GM19328 (cell line): ENCODE results near the gene MSRB1.
"Not testable (repeated sequence)": the region's sequence is repeated elsewhere in the genome, so short reads cannot be mapped to it uniquely, and the experiment has no call there.

Experiments
- ATAC-seq: cut with Tn5 transposase; IDR thresholded peaks from one replicate; pipeline ENCODE4 v1.9.1; 2021; ENCODE audit warnings: mild to moderate bottlenecking, moderate library complexity; ENCODE audit not compliant: unreplicated experiment

MSRB1 gene

DNA sequence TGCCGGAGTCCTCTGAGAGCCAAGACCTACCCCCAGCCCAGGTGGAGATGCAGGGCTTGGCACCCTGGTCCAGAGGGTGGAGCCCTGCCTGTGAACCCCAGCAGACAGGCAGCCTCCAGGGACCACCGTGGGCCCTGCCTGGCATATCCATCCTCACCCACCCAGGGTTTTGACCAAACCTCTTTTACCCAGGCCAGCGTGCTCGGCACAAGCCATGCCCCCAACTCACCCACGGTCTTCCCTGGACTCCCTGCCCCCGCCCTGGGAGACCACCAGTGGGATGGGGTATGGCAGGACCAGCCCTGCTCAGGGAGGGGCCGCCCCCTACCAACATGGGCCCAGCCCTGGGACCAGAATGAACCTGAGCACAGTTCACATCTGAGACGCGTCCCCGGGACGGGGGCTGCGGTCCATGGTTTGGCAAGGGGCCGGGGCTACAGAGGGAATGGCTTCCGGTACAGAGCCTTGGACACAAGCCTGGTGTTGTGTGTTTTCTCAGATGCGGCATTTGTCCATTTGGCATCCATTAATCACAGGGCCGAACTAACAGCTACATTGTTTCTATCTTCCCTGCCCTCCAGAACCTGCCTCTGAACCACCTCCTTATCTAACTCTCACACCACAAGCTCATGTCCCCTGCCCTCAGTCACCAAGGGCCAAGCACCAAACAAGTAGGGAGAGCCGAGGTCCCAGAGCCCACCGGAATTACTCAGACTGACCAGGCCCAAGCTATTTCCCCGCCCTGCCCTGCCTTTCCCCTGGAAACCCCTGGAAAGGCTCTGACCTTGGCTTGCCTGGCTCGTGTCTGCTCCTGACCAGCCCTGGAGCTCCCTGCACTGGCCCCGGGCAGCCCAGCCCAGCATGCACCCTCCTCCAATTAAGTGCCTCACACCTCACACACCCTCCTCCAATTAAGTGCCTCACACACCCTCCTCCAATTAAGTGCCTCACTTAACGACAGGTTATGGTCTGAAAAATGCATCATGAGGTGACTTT is 38.9 kb downstream of the MSRB1 start:
- ATAC-seq: no peak

DNA sequence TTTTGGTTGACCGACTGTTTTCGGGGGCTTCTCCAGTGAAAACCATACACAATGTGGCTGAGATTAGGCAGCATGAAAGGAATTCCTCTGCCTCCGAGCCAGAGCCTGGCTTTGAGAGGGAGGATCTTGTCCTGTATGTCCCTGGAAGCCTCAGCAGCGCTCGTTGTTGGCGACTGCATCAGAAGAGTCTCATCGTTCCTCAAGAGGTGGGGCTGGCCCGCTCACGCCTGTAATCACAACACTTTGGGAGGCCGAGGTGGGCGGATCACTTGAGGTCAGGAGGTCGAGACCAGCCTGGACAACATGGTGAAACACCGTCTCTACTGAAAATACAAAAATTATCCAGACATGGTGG is 39.8 kb downstream of the MSRB1 start:
- ATAC-seq: no peak

DNA sequence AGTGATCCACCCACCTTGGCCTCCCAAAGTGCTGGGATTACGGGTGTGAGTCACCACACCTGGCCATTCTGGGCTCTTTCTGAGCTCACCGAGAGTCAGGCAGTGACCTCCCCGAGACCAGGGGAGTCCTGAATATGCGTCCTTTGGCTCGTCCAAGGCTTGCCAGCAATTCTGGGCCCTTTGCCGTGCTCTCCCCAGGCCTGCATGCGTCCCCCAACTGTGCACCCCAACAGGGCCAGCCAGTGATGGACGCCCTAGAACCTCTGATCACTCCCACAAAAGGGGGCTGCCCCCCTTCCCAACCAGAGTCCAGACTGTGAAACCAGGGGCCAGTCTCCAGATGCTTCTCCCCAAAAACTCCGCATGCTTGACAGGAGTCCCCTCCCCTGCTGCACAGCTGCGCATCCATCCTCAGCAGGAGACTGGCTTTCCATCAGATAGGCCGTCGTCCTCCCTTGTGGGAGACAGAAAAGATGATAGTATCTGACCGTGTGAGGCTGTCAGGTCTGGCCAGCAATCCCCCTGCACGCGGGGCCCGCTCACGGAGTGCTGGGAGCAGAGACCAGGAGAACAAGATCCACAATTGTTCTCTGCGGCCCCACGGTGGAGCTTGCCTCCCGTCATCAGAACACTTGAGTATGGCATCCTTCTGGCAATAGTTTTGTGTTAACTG is 40.3 kb downstream of the MSRB1 start:
- no peak for ATAC-seq

DNA sequence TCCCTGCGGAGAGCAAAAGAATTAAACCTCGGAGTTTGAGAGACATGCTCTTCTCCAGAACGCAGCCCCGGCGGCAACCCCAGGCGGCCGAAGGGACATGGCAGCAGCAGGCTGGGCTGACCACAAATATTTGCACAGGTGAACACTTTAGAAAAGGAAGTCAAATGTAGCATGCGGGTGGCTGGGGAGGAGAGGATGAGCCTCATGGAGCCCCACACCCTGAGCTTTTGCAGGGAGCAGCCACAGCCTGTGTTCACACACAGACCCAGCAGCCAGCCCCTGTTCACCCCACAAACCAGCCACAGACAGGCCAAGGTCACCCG is 42.6 kb downstream of the MSRB1 start:
- ATAC-seq: no peak

DNA sequence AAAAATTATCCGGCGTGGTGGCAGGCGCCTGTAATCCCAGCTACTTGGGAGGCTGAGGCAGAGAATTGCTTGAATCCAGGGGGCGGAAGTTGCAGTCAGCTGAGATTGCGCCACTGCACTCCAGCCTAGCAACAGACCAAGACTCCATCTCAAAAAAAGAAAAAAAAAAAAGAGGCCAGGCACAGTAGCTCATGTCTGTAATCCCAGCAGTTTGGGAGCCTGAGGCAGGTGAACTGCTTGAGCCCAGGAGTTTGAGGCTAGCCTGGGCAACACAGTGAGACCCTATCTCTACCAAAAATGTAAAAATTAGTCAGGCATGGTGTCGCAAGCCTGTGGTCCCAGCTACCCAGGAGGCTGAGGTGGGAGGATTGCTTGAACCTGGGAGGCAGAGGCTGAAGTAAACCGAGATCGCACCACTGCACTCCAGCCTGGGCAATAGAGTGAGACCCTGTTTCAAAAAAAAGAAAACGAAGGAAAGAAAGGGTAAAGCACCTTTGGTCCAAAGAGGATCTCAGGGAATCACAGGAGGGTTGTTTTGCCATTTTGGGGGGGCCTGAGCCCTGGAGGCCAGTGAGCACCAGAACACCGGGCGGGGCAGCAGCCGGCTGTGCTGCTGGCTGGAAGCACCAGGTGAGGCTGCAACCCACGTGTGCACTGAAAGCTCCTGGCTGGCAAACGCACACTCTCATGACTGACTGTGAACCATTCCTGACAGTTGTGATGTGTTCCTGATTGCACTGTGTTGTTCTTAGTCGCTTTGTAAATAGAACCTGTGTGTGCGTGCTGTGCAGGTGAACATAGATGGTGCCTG is 43.2 kb downstream of the MSRB1 start:
- no peak for ATAC-seq

DNA sequence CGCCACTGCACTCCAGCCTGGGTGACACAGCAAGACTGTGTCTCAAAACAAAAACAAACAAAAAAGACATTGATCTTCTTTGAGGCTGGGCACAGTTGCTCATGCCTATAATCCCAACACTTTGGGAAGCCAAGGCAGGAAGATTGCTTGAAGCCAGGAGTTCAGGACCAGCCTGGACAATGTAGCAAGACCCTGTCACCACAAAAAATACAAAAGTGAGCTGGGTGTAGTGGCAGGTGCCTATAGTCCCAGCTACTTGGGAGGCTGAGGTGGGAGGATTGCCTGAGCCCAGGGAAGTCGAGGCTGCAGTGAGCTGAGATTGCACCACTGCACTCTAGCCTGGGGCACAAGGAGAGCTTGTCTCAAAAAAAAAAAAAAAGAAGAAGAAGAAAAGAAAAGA is 45.3 kb downstream of the MSRB1 start:
- ATAC-seq: not testable (repeated sequence)

DNA sequence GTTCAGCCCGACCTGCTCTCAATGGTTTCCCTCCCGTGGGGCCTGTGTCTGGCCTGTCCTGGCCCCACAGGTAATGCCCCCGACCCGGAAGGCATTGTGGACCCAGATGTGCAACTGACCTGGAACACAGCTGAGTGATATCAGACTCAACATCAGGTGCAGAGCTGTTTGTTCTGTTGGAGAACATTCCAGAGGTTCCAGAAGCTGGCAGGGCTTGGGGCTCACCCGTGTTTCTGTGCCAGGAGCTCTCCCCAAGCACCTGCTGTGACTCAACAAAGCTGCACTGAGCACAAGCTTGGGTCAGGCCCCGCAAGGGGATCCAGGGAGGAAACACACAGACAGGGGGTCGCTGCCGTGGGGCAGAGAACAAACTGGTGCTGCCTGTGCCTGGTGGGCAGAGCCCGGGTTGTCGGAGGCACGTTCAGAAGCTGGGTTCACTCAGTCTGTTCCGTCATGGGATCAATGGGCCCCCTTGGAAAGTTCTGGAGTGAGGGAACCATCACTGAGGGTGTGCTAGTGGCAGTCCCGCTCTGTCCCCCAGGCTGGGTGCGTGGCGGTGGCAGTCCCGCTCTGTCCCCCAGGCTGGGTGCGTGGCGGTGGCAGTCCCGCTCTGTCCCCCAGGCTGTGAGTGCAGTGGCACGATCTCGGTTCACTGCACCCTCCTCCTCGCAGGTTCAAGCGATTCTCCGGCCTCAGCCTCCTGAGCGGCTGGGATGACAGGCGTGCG is 46.9 kb downstream of the MSRB1 start:
- no peak for ATAC-seq

DNA sequence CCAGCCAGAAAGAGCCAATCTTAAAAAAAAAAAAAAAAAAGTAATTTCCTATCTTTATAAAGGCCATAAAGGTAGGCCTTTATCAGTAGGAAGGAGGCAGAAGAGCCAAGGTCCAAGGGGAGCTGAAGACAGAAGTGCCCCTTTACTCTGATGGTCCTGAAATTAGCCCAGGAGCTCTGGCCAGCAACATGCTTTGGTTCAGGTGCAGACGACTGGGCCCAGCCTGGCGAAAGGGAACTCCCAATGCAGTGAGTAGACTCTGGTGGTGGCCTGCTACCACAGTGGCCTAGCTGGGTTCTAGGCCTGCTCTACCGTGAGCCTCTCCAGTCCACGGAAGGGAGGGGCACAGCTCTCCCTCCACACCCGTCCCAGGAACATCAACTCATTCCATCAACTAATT is 47.9 kb downstream of the MSRB1 start:
- no peak for ATAC-seq

DNA sequence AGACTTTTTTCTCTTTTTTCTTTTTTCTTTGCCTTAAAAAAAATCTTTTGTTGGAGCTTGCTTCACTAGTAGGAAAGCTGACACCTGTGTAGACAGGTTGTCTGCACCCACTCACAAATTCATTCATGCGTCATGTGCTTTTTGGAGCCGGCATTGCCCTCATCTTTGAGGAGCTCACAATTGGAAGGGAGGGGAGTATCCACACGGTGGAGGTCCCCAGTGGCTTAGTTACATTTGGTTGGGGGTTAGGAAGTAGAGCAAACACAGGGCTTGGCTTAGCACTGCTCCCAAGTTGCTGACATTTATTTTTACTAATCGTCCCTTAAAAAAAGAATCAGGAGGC is 52.3 kb downstream of the MSRB1 start:
- no peak for ATAC-seq

DNA sequence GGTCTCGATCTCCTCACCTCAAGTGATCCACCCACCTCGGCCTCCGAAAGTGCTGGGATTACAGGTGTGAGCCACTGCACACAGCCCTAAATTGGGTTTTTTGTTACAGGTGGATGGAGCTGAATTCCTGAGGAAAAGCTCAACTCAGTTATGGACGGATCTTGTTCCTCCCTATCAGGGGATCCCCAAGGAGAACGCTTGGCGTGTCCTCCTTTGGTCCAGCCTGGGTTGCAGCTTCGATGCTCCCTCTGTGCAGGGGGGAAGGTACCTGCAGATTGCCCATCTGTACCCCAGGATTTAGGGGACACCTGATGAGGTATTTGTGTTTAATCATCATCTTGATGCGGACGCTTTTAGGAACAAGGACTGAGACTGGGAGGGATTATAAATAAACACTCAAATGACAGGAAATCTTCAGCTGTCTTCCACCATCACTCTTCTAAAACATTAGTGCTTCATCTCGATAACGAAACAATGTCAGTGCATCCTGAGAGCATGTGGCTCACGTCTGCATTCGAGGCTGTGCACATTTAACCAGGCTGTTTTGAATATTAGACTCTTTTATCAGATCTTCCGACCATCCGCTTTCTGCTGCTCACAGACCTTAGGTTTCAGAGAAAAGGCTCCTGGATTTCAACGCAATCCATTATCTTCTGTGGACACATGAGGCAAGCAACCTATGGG is 52.8 kb downstream of the MSRB1 start:
- no peak for ATAC-seq
